Type B pancreatic cell (in vitro differentiated cells): ENCODE measurements around the gene PTEN. TPM values are rescaled to one million over a fixed set of nuclear protein-coding genes. Genes with fewer than 3 reads are reported as not detected.

Source experiments
- DNase-seq: peaks from one replicate; pipeline ENCODE4 v3.0.0; 2021; ENCODE audit warnings: mixed read lengths; ENCODE audit not compliant: unreplicated experiment; ENCODE audit errors: extremely low spot score
- H3K27ac Mint-ChIP-seq: 2 replicates; pipeline ENCODE4 v1.8.0; 2021; ENCODE audit warnings: mild to moderate bottlenecking, mixed read lengths
- H3K27me3 Mint-ChIP-seq: 2 replicates; pipeline ENCODE4 v1.8.0; 2021; ENCODE audit warnings: mixed read lengths
- H3K36me3 Mint-ChIP-seq: 2 replicates; pipeline ENCODE4 v1.8.0; 2021; ENCODE audit warnings: mixed read lengths
- H3K4me1 Mint-ChIP-seq: one replicate; pipeline ENCODE4 v1.8.0; 2021; ENCODE audit warnings: mixed read lengths; ENCODE audit not compliant: unreplicated experiment
- H3K4me3 Mint-ChIP-seq: 2 replicates; pipeline ENCODE4 v1.8.0; 2021; ENCODE audit warnings: mild to moderate bottlenecking, mixed read lengths
- H3K9me3 Mint-ChIP-seq: 2 replicates; pipeline ENCODE4 v1.8.0; 2021; ENCODE audit warnings: mixed read lengths
- total RNA-seq: library from RNA; stranded (reverse); gene quantifications from 2 replicates; pipeline ENCODE4 v1.2.1, GENCODE V29; 2021; ENCODE audit warnings: low replicate concordance
- TF ChIP-seq, protein P1 (sequence below): fragments of 200-600 bp; sonication (generic); conservative IDR thresholded peaks from 2 replicates; pipeline ENCODE4 v1.5.0; 2021; ENCODE audit warnings: antibody characterized with exemption, mild to moderate bottlenecking

PTEN gene
- total RNA-seq, 1 donor from 2014 or later = 93.1 TPM

DNA sequence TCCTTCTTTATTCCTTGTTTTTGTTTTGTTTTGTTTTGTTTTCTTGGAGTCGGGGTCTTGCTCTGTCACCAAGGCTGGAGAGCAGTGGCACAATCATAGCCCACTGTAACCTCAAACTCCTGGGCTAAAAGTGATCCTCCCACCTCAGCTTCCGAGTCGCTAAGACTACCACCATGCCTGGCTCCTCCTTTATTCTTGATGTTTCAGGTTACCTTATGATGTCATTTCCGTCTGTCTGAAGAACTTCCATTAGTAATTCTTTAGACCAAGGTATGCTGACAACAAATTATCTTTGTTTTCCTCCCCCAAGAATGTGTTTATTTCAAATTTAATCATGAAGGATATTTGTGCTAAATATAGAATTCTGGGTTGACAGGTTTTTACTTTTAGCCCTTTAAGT is 27.3 kb upstream of the PTEN start:
- Mint-ChIP-seq H3K27me3 (no peaks in the 10 kb centered on the region), H3K9me3 (peaks cover 7% of the 10 kb centered on the region)

DNA sequence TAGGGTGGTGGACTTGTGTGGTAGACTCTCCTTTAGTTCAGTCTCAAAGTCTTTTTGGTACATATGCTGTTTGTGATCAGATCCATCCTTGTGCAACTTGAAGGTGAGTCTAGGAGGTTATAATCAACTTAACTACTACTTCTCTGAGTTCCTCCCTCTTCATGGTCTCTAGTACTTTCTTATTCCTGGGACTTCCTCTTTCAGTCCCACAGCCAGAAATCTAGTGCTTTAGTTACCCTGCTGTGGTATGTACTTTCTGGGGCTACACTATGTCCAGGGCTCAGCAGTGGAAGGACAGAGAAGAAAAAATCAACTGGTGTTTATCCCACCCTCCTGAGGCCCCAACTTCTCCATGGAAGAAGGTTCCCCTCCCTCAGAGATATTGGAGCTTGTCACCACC is 26.0 kb upstream of the PTEN start:
- Mint-ChIP-seq H3K27me3 (no peaks in the 10 kb centered on the region), H3K4me1 (peaks cover 3% of the 10 kb centered on the region), H3K27ac (no peak overlapping the region), H3K4me3 (no peak overlapping the region), H3K36me3 (no peaks in the 10 kb centered on the region), H3K9me3 (peaks cover 7% of the 10 kb centered on the region)
- no peak for DNase-seq
- TF ChIP-seq, protein P1, sequence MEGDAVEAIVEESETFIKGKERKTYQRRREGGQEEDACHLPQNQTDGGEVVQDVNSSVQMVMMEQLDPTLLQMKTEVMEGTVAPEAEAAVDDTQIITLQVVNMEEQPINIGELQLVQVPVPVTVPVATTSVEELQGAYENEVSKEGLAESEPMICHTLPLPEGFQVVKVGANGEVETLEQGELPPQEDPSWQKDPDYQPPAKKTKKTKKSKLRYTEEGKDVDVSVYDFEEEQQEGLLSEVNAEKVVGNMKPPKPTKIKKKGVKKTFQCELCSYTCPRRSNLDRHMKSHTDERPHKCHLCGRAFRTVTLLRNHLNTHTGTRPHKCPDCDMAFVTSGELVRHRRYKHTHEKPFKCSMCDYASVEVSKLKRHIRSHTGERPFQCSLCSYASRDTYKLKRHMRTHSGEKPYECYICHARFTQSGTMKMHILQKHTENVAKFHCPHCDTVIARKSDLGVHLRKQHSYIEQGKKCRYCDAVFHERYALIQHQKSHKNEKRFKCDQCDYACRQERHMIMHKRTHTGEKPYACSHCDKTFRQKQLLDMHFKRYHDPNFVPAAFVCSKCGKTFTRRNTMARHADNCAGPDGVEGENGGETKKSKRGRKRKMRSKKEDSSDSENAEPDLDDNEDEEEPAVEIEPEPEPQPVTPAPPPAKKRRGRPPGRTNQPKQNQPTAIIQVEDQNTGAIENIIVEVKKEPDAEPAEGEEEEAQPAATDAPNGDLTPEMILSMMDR = no peak

More for the DNA sequence above, 27.3 kb upstream of the PTEN start:
- Mint-ChIP-seq H3K27ac (no peak overlapping the region), H3K4me1 (no peaks in the 10 kb centered on the region), H3K4me3 (no peak overlapping the region), H3K36me3 (no peaks in the 10 kb centered on the region)
- no peak for DNase-seq
- TF ChIP-seq, protein P1 = no peak

DNA sequence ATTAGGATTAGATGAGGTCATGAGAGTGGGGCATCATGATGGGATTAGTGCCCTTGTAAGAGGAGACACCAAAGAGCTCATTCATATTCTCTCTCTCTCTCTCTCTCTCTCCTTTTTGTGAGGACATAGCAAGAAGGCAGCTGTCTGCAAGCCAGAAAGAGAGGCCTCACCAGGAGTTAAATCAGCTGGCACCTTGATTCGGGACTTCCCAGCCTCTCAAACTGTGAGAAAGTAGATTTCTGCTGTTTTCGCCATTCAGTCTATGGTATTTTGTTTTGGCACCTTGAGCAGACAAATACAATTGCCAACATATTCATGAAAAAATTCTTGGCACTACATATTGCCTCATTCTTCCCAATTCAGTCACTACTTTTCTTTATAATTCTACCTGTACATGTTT is 24.8 kb upstream of the PTEN start:
- Mint-ChIP-seq H3K9me3 (peaks cover 12% of the 10 kb centered on the region), H3K27me3 (no peaks in the 10 kb centered on the region), H3K27ac (no peak overlapping the region), H3K36me3 (no peaks in the 10 kb centered on the region), H3K4me3 (no peak overlapping the region), H3K4me1 (peaks cover 9% of the 10 kb centered on the region)
- TF ChIP-seq, protein P1 = no peak
- DNase-seq = no peak

DNA sequence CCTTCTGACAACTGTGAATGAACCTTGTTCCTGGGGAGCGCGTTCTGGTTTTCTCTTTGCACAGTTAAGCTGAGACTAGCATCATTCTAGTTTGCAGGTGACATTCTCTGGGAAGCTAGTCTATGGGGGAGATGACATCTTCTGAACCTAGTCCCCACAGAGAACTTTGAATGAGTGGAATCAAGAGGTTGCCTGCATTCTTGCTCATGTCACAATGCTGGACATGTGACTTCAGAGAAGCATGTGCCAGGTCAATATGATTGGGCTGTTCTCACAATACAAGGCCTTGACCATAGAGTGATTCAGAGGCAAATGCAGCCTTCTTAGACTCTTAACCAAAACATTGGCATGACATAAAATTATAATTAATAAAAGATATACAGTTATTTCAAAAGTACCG is 22.2 kb upstream of the PTEN start:
- no peak overlapping the region for H3K27ac Mint-ChIP-seq
- H3K36me3 Mint-ChIP-seq = no peaks in the 10 kb centered on the region
- H3K27me3 Mint-ChIP-seq = no peaks in the 10 kb centered on the region
- no peak for DNase-seq
- H3K4me3 Mint-ChIP-seq = no peak overlapping the region
- H3K4me1 Mint-ChIP-seq = peaks cover 9% of the 10 kb centered on the region
- peaks cover 11% of the 10 kb centered on the region for H3K9me3 Mint-ChIP-seq
- TF ChIP-seq, protein P1 = no peak

DNA sequence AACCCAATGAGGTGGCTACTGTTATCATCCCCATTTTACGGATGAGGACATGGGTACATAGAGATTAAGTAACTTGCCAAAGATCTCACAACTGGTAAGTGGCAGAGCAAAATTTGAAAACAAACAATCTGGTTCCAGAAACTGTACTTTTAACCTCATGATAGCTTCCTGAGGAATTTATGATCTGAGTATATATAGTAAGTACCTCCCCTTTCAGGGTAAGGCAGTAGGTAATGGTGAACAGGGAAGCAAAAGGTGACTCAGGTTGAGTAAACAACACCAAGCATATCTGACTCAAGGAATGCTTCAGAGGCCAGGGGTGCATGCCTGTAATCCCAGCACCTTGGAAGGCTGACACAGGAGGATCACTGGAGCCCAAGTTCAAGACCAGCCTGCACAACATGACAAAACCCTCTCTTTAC is 21.2 kb upstream of the PTEN start:
- H3K36me3 Mint-ChIP-seq = no peaks in the 10 kb centered on the region
- H3K4me1 Mint-ChIP-seq = peaks cover 9% of the 10 kb centered on the region
- peak overlapping the region; percentile 95 for H3K27ac Mint-ChIP-seq
- TF ChIP-seq, protein P1 = no peak
- DNase-seq = no peak
- H3K4me3 Mint-ChIP-seq = no peak overlapping the region
- no peaks in the 10 kb centered on the region for H3K27me3 Mint-ChIP-seq
- H3K9me3 Mint-ChIP-seq = peaks cover 5% of the 10 kb centered on the region
